GM21515 (cell line): ENCODE data around the gene DIAPH1.

Experiments
- ATAC-seq: cut with Tn5 transposase; IDR thresholded peaks from one replicate; pipeline ENCODE4 v1.9.1; 2021; ENCODE audit not compliant: unreplicated experiment

The DIAPH1 gene

GRCh38 chr5:141565826-141566570 is 52.8 kb downstream of the DIAPH1 start:
- ATAC-seq: no peak

GRCh38 chr5:141564216-141564692 is 54.5 kb downstream of the DIAPH1 start:
- ATAC-seq: peak; percentile 97

- ATAC-seq: no peak
Observed at GRCh38 chr5:141560725-141561483, 57.9 kb downstream of the DIAPH1 start.

DNA sequence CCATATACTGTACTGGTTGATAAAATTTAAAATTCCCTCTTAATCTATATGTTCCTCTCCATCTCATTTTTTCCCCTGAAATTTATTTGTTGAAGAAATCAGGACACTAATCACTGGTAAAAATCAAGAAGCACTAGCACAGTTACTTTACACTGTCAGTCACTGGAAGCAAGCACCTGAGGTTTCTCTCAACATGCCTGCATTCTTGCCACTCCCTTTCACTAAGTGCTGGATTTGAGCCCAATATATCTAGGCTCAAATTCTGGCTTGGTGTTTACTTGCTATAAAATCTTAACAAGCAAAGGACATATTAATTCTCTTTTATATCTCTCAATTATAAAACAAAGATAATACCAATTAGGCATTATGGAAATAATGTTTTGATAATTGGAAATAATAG is 58.6 kb downstream of the DIAPH1 start:
- ATAC-seq: no peak

- ATAC-seq: no peak
Observed at GRCh38 chr5:141559461-141559860, 59.3 kb downstream of the DIAPH1 start.

- peak; percentile 19 for ATAC-seq
Observed at GRCh38 chr5:141558150-141558549, 60.6 kb downstream of the DIAPH1 start.

GRCh38 chr5:141557681-141558136 is 61.1 kb downstream of the DIAPH1 start:
- ATAC-seq: peak; percentile 81

DNA sequence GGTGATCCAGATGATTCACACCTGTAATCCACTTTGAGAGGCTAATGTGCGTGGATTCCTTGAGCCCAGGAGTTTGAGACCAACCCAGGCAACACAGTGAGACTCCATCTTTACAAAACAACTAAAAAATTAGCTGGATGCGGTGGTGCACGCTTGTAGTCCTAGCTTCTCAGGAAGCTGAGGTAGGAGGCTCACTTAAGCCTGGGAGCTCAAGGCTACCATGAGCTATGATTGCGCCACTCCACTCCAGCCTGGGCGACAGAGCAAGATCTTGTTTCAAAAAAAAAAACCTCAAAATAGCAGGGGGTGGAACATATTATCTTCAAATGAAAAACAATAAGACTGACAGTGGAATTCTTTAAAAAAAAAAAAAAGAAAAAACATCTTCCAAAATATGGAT is 70.9 kb downstream of the DIAPH1 start:
- ATAC-seq: no peak

GRCh38 chr5:141547488-141547887 is 71.3 kb downstream of the DIAPH1 start:
- ATAC-seq: no peak

- ATAC-seq: no peak
Observed at GRCh38 chr5:141543053-141543452, 75.7 kb downstream of the DIAPH1 start.

GRCh38 chr5:141534492-141535213 is 84.1 kb downstream of the DIAPH1 start:
- ATAC-seq: no peak

- ATAC-seq: no peak
Observed at GRCh38 chr5:141533897-141534296, 84.9 kb downstream of the DIAPH1 start.

GRCh38 chr5:141532726-141533125 is 86.1 kb downstream of the DIAPH1 start:
- ATAC-seq: no peak

GRCh38 chr5:141529873-141530272 is 88.9 kb downstream of the DIAPH1 start:
- ATAC-seq: peak; percentile 41

GRCh38 chr5:141529002-141529401 is 89.8 kb downstream of the DIAPH1 start:
- ATAC-seq: peak; percentile 39

GRCh38 chr5:141528291-141528984 is 90.4 kb downstream of the DIAPH1 start:
- no peak for ATAC-seq

DNA sequence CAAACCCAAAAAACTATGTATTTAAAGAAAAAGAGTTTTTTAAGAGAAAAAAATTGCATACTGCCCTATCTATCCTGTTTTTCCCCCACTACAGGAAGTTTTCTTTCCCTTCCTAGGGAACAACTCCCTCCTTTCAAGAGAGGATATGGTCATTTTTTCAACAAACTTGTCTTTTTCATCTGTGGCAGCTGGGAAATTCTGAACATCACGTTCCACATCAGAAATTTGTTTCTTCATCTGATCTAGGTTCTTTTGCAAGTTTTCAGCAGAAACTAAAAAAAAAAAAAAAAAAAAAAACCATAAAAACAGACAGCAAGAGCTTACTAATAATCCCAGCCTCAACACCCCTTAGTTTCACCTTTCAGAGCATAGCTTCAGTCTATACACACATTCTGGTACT is 91.4 kb downstream of the DIAPH1 start:
- no peak for ATAC-seq

GRCh38 chr5:141525653-141526052 is 93.1 kb downstream of the DIAPH1 start:
- no peak for ATAC-seq

DNA sequence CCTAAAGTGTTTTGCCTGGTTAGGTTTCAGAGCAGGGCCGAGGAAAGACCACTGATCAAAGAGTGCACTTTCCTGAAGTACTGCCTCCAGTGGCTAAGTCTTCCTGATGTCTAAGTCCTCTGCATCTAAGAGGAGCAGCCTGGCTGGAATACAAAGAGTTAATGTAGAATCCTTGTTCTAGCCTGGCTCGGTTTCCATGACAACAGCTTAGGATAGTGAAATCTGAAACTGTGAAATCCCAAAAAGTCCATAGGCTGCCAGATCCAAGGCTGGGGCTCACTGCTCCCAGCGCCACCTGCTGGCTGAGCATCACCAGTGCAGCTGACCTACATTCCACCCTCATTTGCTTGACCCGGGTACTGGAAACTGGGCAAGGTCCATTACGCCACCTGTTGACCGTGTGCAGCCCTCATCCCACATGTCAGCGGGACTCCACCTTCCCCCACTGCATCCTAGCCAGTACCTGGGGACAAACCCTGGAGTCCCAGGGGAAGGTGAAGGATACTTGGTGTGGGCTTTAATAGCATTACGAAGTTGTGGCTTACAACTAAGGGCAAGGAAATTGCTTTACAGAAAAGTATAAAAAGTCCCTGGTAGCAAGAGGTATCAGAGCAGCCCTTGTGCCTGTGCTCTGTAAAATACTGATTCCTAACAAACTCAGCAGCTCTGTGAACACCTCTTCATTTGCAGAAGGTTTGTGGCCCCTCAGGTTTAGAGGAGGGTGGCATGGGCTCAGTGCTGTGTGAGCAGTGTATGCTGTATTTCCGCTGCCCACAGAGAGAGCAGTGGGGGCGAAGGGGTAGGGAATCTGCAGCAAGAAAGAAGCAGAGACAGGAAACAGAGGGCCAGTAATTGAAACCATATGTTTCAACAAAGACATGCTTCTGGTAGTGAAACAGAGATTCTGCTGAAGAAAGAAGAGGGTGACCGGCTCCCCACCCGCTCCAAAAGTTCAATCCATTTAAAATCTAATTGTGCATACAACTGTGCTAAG is 93.9 kb downstream of the DIAPH1 start:
- peak; percentile 68 for ATAC-seq

GRCh38 chr5:141523991-141524390 is 94.8 kb downstream of the DIAPH1 start:
- ATAC-seq: no peak
